Measurements from ENCODE around the gene UTS2.

GRCh38 chr1:7833035-7833434, 19.8 kb downstream of the UTS2 start:
- TF ChIP-seq, protein P1, sequence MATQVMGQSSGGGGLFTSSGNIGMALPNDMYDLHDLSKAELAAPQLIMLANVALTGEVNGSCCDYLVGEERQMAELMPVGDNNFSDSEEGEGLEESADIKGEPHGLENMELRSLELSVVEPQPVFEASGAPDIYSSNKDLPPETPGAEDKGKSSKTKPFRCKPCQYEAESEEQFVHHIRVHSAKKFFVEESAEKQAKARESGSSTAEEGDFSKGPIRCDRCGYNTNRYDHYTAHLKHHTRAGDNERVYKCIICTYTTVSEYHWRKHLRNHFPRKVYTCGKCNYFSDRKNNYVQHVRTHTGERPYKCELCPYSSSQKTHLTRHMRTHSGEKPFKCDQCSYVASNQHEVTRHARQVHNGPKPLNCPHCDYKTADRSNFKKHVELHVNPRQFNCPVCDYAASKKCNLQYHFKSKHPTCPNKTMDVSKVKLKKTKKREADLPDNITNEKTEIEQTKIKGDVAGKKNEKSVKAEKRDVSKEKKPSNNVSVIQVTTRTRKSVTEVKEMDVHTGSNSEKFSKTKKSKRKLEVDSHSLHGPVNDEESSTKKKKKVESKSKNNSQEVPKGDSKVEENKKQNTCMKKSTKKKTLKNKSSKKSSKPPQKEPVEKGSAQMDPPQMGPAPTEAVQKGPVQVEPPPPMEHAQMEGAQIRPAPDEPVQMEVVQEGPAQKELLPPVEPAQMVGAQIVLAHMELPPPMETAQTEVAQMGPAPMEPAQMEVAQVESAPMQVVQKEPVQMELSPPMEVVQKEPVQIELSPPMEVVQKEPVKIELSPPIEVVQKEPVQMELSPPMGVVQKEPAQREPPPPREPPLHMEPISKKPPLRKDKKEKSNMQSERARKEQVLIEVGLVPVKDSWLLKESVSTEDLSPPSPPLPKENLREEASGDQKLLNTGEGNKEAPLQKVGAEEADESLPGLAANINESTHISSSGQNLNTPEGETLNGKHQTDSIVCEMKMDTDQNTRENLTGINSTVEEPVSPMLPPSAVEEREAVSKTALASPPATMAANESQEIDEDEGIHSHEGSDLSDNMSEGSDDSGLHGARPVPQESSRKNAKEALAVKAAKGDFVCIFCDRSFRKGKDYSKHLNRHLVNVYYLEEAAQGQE (IDR thresholded peaks at IDR 0.05; ENCODE audit: insufficient read depth in 1 of 2, low read depth in 2 of 2, low read length in 1 of 2): no peak
- TF ChIP-seq, protein P2, sequence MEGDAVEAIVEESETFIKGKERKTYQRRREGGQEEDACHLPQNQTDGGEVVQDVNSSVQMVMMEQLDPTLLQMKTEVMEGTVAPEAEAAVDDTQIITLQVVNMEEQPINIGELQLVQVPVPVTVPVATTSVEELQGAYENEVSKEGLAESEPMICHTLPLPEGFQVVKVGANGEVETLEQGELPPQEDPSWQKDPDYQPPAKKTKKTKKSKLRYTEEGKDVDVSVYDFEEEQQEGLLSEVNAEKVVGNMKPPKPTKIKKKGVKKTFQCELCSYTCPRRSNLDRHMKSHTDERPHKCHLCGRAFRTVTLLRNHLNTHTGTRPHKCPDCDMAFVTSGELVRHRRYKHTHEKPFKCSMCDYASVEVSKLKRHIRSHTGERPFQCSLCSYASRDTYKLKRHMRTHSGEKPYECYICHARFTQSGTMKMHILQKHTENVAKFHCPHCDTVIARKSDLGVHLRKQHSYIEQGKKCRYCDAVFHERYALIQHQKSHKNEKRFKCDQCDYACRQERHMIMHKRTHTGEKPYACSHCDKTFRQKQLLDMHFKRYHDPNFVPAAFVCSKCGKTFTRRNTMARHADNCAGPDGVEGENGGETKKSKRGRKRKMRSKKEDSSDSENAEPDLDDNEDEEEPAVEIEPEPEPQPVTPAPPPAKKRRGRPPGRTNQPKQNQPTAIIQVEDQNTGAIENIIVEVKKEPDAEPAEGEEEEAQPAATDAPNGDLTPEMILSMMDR (IDR thresholded peaks at IDR 0.05): no peak
- TF ChIP-seq POLR2AphosphoS5 (IDR thresholded peaks at IDR 0.05; ENCODE audit: low read depth, low read length): no peak
- TF ChIP-seq TCF7L2 (IDR thresholded peaks at IDR 0.05; ENCODE audit: low read depth, low read length): no peak

Measured in Panc1 (cell line).